Measurements from ENCODE around the gene BIRC2. TPM values are rescaled to one million over a fixed set of nuclear protein-coding genes. Genes with fewer than 3 reads are reported as not detected.

Gene BIRC2
- polyA plus RNA-seq, 1 of the 3 experiments (the other 2 are of a cell fraction): 20.1 TPM

DNA sequence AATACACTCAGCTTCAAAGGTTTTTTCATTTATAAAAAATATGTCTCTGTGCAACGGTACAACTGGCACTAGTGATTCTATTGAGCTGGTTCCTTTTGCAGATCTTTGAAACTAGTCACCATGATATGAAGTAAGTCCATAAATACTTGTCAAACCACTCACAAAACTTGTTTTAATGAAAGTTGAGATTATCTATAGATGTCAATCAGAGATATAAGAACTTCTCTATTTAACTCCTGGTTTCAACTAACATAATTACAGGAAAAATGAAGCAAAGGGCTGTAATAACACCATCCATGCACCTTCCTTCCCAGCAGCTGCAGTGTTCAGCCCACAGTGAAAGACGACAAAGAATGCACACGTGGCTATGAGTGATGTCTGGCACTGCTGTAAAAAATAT is 60.9 kb downstream of the BIRC2 start:
- peaks cover 2 to 18% of the 10 kb centered on the region in 2 experiments for H3K36me3 ChIP-seq (replicated peaks in 1 of 2; ENCODE audit: control insufficient read depth in 1 of 2, insufficient read depth in 2 of 2, low read length in 1 of 2)
- POLR2A ChIA-PET: no interaction called here

GRCh38 chr11:102408339-102408738 is 61.3 kb downstream of the BIRC2 start:
- POLR2A ChIA-PET: no interaction called here

More for the DNA sequence above, 60.9 kb downstream of the BIRC2 start:
- CTCF ChIA-PET: interaction anchor here (2.2 kb wide), 1 partner anchor 17 kb away, joined by 10 read pairs; no protein-coding TSS in a partner anchor
- Histone ChIP-seq H3K9ac (no peak overlapping the region), H2AFZ (ENCODE audit: low read depth) (no peak overlapping the region), H3K4me3 (ENCODE audit: low read depth in 2 of 2, low read length in 1 of 2) (no peak overlapping the region), H3K27me3 (ENCODE audit: insufficient read depth) (no peaks in the 10 kb centered on the region), H4K20me1 (ENCODE audit: insufficient read depth) (0 out of 2 replicates have a peak, but pooled peaks cover 5% of the 10 kb centered on the region), H3K9me2 (no peaks in the 10 kb centered on the region), H3K27ac (ENCODE audit: low read depth in 2 of 2, low read length in 1 of 2) (no peak overlapping the region), H3K4me1 (ENCODE audit: control insufficient read depth in 1 of 2, insufficient read depth in 2 of 2, low read depth in 1 of 2, low read length in 1 of 2) (peaks cover 0 to 8% of the 10 kb centered on the region in 2 experiments; a peak in 3 of 4 replicates), H3K9me3 (no peaks in the 10 kb centered on the region), H3K4me2 (no peak overlapping the region), H3F3A (replicated peaks; ENCODE audit: insufficient read depth) (peaks cover 29% of the 10 kb centered on the region), H3K79me2 (ENCODE audit: insufficient read depth) (peaks cover 72% of the 10 kb centered on the region)
- TF ChIP-seq USF2 (IDR thresholded peaks at IDR 0.05; ENCODE audit: borderline replicate concordance, low read depth, low read length): no peak
- TF ChIP-seq ZBTB33 (IDR thresholded peaks at IDR 0.05; ENCODE audit: borderline replicate concordance, low read depth): no peak
- WGBS (ENCODE audit: low lambda C conversion rate): 85% methylated on average over 3 of the region's 3 CpGs
- DNase-seq: no peak

More at GRCh38 chr11:102408339-102408738, 61.3 kb downstream of the BIRC2 start:
- Histone ChIP-seq H4K20me1 (ENCODE audit: insufficient read depth) (0 out of 2 replicates have a peak, but pooled peaks cover 5% of the 10 kb centered on the region), H3K4me2 (no peak overlapping the region), H3K36me3 (replicated peaks in 1 of 2; ENCODE audit: control insufficient read depth in 1 of 2, insufficient read depth in 2 of 2, low read length in 1 of 2) (peaks cover 2 to 18% of the 10 kb centered on the region in 2 experiments), H2AFZ (ENCODE audit: low read depth) (no peak overlapping the region), H3K4me3 (ENCODE audit: low read depth in 2 of 2, low read length in 1 of 2) (no peak overlapping the region), H3K9me2 (no peaks in the 10 kb centered on the region), H3K9me3 (no peaks in the 10 kb centered on the region), H3K27ac (ENCODE audit: low read depth in 2 of 2, low read length in 1 of 2) (no peak overlapping the region), H3K27me3 (ENCODE audit: insufficient read depth) (no peaks in the 10 kb centered on the region), H3K79me2 (ENCODE audit: insufficient read depth) (peaks cover 72% of the 10 kb centered on the region), H3K9ac (no peak overlapping the region), H3F3A (replicated peaks; ENCODE audit: insufficient read depth) (peaks cover 29% of the 10 kb centered on the region), H3K4me1 (ENCODE audit: control insufficient read depth in 1 of 2, insufficient read depth in 2 of 2, low read depth in 1 of 2, low read length in 1 of 2) (peaks cover 0 to 8% of the 10 kb centered on the region in 2 experiments; a peak in 3 of 4 replicates)
- CTCF ChIA-PET: interaction anchor here (2.2 kb wide), 1 partner anchor 18 kb away, joined by 10 read pairs; no protein-coding TSS in a partner anchor
- no peak for TF ChIP-seq NFIC (IDR thresholded peaks at IDR 0.05; ENCODE audit: borderline replicate concordance)
- TF ChIP-seq, protein P1, sequence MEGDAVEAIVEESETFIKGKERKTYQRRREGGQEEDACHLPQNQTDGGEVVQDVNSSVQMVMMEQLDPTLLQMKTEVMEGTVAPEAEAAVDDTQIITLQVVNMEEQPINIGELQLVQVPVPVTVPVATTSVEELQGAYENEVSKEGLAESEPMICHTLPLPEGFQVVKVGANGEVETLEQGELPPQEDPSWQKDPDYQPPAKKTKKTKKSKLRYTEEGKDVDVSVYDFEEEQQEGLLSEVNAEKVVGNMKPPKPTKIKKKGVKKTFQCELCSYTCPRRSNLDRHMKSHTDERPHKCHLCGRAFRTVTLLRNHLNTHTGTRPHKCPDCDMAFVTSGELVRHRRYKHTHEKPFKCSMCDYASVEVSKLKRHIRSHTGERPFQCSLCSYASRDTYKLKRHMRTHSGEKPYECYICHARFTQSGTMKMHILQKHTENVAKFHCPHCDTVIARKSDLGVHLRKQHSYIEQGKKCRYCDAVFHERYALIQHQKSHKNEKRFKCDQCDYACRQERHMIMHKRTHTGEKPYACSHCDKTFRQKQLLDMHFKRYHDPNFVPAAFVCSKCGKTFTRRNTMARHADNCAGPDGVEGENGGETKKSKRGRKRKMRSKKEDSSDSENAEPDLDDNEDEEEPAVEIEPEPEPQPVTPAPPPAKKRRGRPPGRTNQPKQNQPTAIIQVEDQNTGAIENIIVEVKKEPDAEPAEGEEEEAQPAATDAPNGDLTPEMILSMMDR (IDR thresholded peaks at IDR 0.05): no peak
- no peak for TF ChIP-seq GABPA (IDR thresholded peaks at IDR 0.05; ENCODE audit: low read depth)
- TF ChIP-seq CHD2 (IDR thresholded peaks at IDR 0.05; ENCODE audit: low read length, partially characterized antibody): no peak
- no peak for TF ChIP-seq FOXM1 (IDR thresholded peaks at IDR 0.05; ENCODE audit: low read depth)
- DNase-seq: no peak
- WGBS (ENCODE audit: low lambda C conversion rate): 90% methylated on average over 1 of the region's 1 CpG
